H1 (cell line): ENCODE results near the gene JMJD8.

Experiments
- EZH2 ChIP-seq: fragments of 200-600 bp; sonication (generic); IDR thresholded peaks from 2 replicates; pipeline ENCODE4 v1.7.1; 2012; ENCODE audit warnings: low read depth, mild to moderate bottlenecking, moderate library complexity, low read length, inconsistent platforms; ENCODE audit not compliant: severe bottlenecking
- TF ChIP-seq, protein P1 (sequence below), 3 experiments: IDR thresholded peaks; 1 replicate in 2 of 3; 2 replicates in 1 of 3; pipeline versions ENCODE4 v1.5.1 to v1.6.1; 2011; ENCODE audit warnings: low read length in 3 of 3, mild to moderate bottlenecking in 3 of 3, inconsistent platforms in 2 of 3, low read depth in 1 of 3, moderate library complexity in 1 of 3; ENCODE audit not compliant: insufficient read depth in 1 of 3; ENCODE audit errors: control extremely low read depth in 1 of 3

- TF ChIP-seq, protein P1, sequence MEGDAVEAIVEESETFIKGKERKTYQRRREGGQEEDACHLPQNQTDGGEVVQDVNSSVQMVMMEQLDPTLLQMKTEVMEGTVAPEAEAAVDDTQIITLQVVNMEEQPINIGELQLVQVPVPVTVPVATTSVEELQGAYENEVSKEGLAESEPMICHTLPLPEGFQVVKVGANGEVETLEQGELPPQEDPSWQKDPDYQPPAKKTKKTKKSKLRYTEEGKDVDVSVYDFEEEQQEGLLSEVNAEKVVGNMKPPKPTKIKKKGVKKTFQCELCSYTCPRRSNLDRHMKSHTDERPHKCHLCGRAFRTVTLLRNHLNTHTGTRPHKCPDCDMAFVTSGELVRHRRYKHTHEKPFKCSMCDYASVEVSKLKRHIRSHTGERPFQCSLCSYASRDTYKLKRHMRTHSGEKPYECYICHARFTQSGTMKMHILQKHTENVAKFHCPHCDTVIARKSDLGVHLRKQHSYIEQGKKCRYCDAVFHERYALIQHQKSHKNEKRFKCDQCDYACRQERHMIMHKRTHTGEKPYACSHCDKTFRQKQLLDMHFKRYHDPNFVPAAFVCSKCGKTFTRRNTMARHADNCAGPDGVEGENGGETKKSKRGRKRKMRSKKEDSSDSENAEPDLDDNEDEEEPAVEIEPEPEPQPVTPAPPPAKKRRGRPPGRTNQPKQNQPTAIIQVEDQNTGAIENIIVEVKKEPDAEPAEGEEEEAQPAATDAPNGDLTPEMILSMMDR (IDR thresholded peaks at IDR 0.05; ENCODE audit: control extremely low read depth in 1 of 3, insufficient read depth in 1 of 3, low read depth in 1 of 3, low read length in 3 of 3) = no peak
- TF ChIP-seq EZH2 = no peak
These were observed 50.0 kb downstream of the JMJD8 start for GRCh38 chr16:634051-634670.
